Stimulated activated CD4-positive, alpha-beta T cell treated with anti-CD3 and anti-CD28 coated beads, Interleukin-1b, Interleukin-23, amount 100 ng/mL, for 1 hour (primary cell): ENCODE data around the gene MOSMO.
"Not testable (repeated sequence)": the region's sequence is repeated elsewhere in the genome, so short reads cannot be mapped to it uniquely, and the experiment has no call there.

ENCODE experiments used
- DNase-seq, 2 donors: peaks; one replicate each; pipeline ENCODE4 v3.0.0-alpha.2; 2020; ENCODE audit warnings: low read depth in 2 of 2

Gene MOSMO

GRCh38 chr16:22002047-22002446 is 5.9 kb upstream of the MOSMO start:
- DNase-seq: not testable (repeated sequence)

GRCh38 chr16:22003195-22003594 is 4.7 kb upstream of the MOSMO start:
- DNase-seq: no peak

- no peak for DNase-seq
Observed at GRCh38 chr16:22004341-22004740, 3.6 kb upstream of the MOSMO start.

- no peak for DNase-seq
Observed at GRCh38 chr16:22005746-22006145, 2.2 kb upstream of the MOSMO start.

GRCh38 chr16:22006636-22007035 is 1.3 kb upstream of the MOSMO start:
- DNase-seq: no peak

GRCh38 chr16:22007159-22007508 is 777 bp upstream of the MOSMO start:
- no peak for DNase-seq

- DNase-seq: no peak
Observed at GRCh38 chr16:22008215-22009059, 526 bp downstream of the MOSMO start.

- DNase-seq: no peak
Observed at GRCh38 chr16:22010902-22011301, 3.0 kb downstream of the MOSMO start.

- no peak for DNase-seq
Observed at GRCh38 chr16:22012241-22012640, 4.3 kb downstream of the MOSMO start.

- no peak for DNase-seq
Observed at GRCh38 chr16:22013486-22013885, 5.6 kb downstream of the MOSMO start.

GRCh38 chr16:22014271-22014873 is 6.5 kb downstream of the MOSMO start:
- no peak for DNase-seq

- DNase-seq: no peak
Observed at GRCh38 chr16:22016927-22017326, 9.0 kb downstream of the MOSMO start.

GRCh38 chr16:22018559-22018958 is 10.6 kb downstream of the MOSMO start:
- DNase-seq: no peak

- DNase-seq: no peak
Observed at GRCh38 chr16:22022151-22022550, 14.2 kb downstream of the MOSMO start.

- DNase-seq: no peak
Observed at GRCh38 chr16:22023505-22023904, 15.6 kb downstream of the MOSMO start.

- DNase-seq: not testable (repeated sequence)
Observed at GRCh38 chr16:22024785-22025184, 16.9 kb downstream of the MOSMO start.

- DNase-seq: no peak
Observed at GRCh38 chr16:22027633-22028032, 19.7 kb downstream of the MOSMO start.

- DNase-seq: no peak
Observed at GRCh38 chr16:22029632-22030031, 21.7 kb downstream of the MOSMO start.

GRCh38 chr16:22030087-22030812 is 22.3 kb downstream of the MOSMO start:
- DNase-seq: no peak

- DNase-seq: no peak
Observed at GRCh38 chr16:22031483-22032083, 23.7 kb downstream of the MOSMO start.

GRCh38 chr16:22034503-22034902 is 26.6 kb downstream of the MOSMO start:
- DNase-seq: no peak

- DNase-seq: no peak
Observed at GRCh38 chr16:22035153-22035552, 27.2 kb downstream of the MOSMO start.
